ENCODE data around the gene LYL1. TPM values are rescaled to one million over a fixed set of nuclear protein-coding genes. Genes with fewer than 3 reads are reported as not detected.

LYL1 gene
- total and polyA plus RNA-seq, 9 of the 15 experiments (the other 6 are each of a cell fraction or from before 2014, with no cell fraction given) = 1.3 to 266 (median 34.0) TPM

DNA sequence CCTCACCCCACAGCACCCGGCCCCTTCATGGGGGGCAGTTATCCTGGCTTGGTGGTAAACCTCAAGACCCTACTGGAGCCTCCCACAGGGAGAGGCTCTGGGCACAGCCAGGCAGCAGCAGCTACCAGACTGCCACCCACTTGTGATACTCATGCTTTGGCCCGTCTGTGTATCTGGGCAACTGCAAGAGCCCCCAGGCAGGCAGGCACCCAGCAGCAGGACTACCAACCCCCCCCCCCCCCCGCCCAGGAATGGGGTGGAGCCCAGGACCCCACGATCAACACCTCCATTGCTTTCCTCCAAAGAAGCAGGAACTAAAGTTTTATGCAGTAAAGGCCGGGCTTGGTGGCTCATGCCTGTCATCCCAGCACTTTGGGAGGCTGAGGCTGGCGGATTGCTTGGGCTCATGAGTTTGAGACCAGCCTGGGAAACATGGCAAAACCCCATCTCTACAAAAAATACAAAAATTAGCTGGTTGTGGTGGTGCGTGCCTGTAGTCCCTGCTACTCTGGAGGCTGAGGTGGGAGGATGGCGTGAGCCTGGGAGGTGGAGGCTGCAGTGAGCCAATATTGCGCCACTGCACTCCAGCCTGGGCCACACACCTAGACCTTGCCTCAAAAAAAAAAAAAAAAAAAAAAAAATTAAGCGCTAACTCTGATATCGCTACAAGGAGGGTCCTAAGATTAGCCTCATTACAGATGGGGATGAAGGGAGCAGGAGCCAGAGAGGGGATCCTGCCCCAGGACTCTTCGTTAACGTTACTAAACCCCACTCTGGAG lies 1.1 kb upstream of the LYL1 start (continued):
- TF ChIP-seq, protein P1, sequence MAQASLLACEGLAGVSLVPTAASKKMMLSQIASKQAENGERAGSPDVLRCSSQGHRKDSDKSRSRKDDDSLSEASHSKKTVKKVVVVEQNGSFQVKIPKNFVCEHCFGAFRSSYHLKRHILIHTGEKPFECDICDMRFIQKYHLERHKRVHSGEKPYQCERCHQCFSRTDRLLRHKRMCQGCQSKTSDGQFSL (CRISPR knock-in tag; IDR thresholded peaks at IDR 0.05) = peak; percentile 66; the same call in 1 of the 2 replicates
- TF ChIP-seq, protein P1 (tag; IDR thresholded peaks at IDR 0.05) = peak; percentile 52 to 60; a peak in 2 of 4 replicates
- TF ChIP-seq KAT8 (IDR thresholded peaks at IDR 0.05; ENCODE audit: low read depth) (no peak), POLR2H (tag; IDR thresholded peaks at IDR 0.05; ENCODE audit: low read depth) (no peak), POLR2AphosphoS2 (IDR thresholded peaks at IDR 0.05; ENCODE audit: low read length) (no peak), MYC (IDR thresholded peaks at IDR 0.05; ENCODE audit: low read depth, low read length) (no peak), MYC (CRISPR knock-in tag; IDR thresholded peaks at IDR 0.05; ENCODE audit: borderline replicate concordance, low read depth) (no peak), ZNF445 (CRISPR knock-in tag; IDR thresholded peaks at IDR 0.05; ENCODE audit: low read depth) (no peak), RUNX1 (IDR thresholded peaks at IDR 0.05; ENCODE audit: low read depth) (no peak), NFRKB (IDR thresholded peaks at IDR 0.05; ENCODE audit: low read depth) (no peak; the same call in 1 of the 2 replicates), LEF1 (IDR thresholded peaks at IDR 0.05) (no peak), DACH1 (IDR thresholded peaks at IDR 0.05; ENCODE audit: partially characterized antibody) (no peak), ZNF384 (IDR thresholded peaks at IDR 0.05; ENCODE audit: low read depth, low read length) (peak; percentile 50), RBM34 (IDR thresholded peaks at IDR 0.05; ENCODE audit: borderline replicate concordance, insufficient read depth, low read length) (no peak), GATAD2A (IDR thresholded peaks at IDR 0.05) (no peak), ZNF263 (CRISPR knock-in tag; IDR thresholded peaks at IDR 0.05; ENCODE audit: borderline replicate concordance) (no peak), CREM (IDR thresholded peaks at IDR 0.05; ENCODE audit: low read depth) (no peak), PHF20 (IDR thresholded peaks at IDR 0.05; ENCODE audit: partially characterized antibody) (no peak), POLR2B (IDR thresholded peaks at IDR 0.05; ENCODE audit: low read depth, partially characterized antibody) (no peak), TRIM28 (IDR thresholded peaks at IDR 0.05) (0 out of 2 replicates have a peak, but pooled peaks have one; percentile 14)
- TF ChIP-seq, protein P2, sequence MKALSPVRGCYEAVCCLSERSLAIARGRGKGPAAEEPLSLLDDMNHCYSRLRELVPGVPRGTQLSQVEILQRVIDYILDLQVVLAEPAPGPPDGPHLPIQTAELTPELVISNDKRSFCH (CRISPR knock-in tag; IDR thresholded peaks at IDR 0.05) = no peak
- TF ChIP-seq, protein P2 (tag; IDR thresholded peaks at IDR 0.05) = no peak
- TF ChIP-seq, protein P3, sequence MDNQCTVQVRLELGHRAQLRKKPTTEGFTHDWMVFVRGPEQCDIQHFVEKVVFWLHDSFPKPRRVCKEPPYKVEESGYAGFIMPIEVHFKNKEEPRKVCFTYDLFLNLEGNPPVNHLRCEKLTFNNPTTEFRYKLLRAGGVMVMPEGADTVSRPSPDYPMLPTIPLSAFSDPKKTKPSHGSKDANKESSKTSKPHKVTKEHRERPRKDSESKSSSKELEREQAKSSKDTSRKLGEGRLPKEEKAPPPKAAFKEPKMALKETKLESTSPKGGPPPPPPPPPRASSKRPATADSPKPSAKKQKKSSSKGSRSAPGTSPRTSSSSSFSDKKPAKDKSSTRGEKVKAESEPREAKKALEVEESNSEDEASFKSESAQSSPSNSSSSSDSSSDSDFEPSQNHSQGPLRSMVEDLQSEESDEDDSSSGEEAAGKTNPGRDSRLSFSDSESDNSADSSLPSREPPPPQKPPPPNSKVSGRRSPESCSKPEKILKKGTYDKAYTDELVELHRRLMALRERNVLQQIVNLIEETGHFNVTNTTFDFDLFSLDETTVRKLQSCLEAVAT (IDR thresholded peaks at IDR 0.05) = peak in 1 of 2 experiments; percentile 80; a peak in 2 of 4 replicates
- TF ChIP-seq, protein P4, sequence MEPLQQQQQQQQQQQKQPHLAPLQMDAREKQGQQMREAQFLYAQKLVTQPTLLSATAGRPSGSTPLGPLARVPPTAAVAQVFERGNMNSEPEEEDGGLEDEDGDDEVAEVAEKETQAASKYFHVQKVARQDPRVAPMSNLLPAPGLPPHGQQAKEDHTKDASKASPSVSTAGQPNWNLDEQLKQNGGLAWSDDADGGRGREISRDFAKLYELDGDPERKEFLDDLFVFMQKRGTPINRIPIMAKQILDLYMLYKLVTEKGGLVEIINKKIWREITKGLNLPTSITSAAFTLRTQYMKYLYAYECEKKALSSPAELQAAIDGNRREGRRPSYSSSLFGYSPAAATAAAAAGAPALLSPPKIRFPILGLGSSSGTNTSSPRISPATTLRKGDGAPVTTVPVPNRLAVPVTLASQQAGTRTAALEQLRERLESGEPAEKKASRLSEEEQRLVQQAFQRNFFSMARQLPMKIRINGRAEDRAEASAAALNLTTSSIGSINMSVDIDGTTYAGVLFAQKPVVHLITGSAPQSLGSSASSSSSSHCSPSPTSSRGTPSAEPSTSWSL (CRISPR knock-in tag; IDR thresholded peaks at IDR 0.05; ENCODE audit: borderline replicate concordance) = no peak
- TF ChIP-seq, protein P5, sequence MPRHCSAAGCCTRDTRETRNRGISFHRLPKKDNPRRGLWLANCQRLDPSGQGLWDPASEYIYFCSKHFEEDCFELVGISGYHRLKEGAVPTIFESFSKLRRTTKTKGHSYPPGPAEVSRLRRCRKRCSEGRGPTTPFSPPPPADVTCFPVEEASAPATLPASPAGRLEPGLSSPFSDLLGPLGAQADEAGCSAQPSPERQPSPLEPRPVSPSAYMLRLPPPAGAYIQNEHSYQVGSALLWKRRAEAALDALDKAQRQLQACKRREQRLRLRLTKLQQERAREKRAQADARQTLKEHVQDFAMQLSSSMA (CRISPR knock-in tag; IDR thresholded peaks at IDR 0.05) = 0 out of 2 replicates have a peak, but pooled peaks have one; percentile 2

Data from K562 (cell line).